ENCODE measurements around the gene TPCN1. TPM values are rescaled to one million over a fixed set of nuclear protein-coding genes. Genes with fewer than 3 reads are reported as not detected.
A peak's percentile ranks its signal among the peaks of the same experiment; 100 is the strongest.

The TPCN1 gene
- total RNA-seq, 4 donors from 2014 or later = 15.5 to 48.8 (median 34.5) TPM

DNA sequence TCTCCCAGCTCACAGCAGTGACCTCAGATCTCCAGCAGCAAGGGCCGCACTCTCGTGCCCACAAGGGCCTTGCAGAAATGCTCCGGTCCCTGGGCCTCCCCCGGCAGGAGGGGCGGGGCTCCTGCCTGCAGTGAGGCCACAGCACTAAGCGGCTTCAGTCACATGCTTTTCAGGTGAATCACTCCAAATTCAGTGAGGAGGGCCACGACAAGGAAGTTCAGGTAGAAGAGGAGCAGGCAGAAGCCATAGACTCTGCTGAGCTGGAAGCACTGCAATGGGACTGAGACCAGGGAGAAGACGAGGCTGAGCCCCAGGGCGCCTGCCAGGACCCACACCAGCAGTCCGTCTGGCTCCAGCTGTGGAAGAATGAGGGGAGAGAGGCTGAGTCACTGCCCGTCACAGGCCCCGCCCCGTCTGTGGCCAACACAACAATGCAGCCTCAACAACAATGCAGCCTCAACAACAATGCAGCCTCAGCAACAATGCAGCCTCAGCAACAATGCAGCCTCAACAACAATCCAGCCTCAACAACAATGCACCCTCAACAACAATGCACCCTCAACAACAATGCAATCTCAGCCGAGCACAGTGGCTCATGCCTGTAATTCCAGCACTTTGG lies 78.5 kb downstream of the TPCN1 start:
- intact Hi-C loops (cut with DNase I) = no loop called here
- Histone ChIP-seq H3K4me3 (no peak overlapping the region), H3K36me3 (peaks cover 6 to 76% (median 9%) of the 10 kb centered on the region in 3 donors), H3K27ac (peak overlapping the region; percentile 59 to 74 (median 70)), H3K9me3 (no peaks in the 10 kb centered on the region), H3K4me1 (peaks cover 9 to 33% (median 15%) of the 10 kb centered on the region in 3 donors), H3K27me3 (no peaks in the 10 kb centered on the region)
- TF ChIP-seq, protein P1, sequence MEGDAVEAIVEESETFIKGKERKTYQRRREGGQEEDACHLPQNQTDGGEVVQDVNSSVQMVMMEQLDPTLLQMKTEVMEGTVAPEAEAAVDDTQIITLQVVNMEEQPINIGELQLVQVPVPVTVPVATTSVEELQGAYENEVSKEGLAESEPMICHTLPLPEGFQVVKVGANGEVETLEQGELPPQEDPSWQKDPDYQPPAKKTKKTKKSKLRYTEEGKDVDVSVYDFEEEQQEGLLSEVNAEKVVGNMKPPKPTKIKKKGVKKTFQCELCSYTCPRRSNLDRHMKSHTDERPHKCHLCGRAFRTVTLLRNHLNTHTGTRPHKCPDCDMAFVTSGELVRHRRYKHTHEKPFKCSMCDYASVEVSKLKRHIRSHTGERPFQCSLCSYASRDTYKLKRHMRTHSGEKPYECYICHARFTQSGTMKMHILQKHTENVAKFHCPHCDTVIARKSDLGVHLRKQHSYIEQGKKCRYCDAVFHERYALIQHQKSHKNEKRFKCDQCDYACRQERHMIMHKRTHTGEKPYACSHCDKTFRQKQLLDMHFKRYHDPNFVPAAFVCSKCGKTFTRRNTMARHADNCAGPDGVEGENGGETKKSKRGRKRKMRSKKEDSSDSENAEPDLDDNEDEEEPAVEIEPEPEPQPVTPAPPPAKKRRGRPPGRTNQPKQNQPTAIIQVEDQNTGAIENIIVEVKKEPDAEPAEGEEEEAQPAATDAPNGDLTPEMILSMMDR (IDR thresholded peaks at IDR 0.05) = no peak
- no peak for TF ChIP-seq POLR2A (IDR thresholded peaks at IDR 0.05)
- 34 to 41% methylated on average over 5 to 7 of the region's 14 CpGs for WGBS, 2 donors
- DNase-seq = no peak

DNA sequence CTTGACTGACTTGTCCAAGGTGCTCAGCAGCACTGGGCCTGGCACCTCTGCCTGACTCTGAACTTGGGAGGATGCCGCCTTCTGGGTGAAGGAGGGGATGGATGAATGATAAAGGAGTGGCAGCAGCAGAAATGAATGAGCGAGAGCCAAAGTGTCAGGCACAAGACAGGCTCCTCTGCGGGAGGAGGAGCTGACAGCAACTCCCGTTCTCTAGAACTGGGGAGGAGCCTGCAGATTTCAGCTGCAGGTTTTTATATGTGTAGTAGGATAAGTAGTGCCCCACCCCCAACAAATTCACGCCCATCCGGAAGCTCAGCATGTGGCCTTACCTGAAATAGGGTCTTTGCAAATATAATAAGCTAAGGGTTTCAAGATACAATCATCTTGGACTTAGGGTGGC lies 80.5 kb downstream of the TPCN1 start:
- peaks cover 9 to 76% (median 9%) of the 10 kb centered on the region in 3 donors for H3K36me3 ChIP-seq
- WGBS, 2 donors = 84 to 89% methylated on average over 5 to 6 of the region's 6 CpGs

DNA sequence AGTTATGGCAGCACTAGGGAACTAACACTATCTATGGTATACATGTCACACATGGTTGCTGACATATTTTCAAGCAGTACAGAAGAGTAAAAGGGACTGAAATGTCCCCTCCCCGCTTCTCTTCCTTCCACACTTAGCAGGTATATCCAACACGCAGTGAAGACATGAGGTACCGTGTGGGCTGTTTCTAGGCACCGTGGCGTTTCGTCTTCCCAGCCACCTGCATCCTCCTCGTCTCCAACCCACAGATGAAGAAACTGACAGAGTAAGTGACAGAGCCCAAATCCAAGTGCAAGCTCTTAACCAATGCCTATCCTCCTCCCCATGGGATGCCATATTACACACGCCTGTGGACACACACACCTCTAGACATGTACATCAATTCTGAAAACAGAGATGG lies 81.2 kb downstream of the TPCN1 start:
- Histone ChIP-seq H3K4me1 (peaks cover 9 to 30% (median 15%) of the 10 kb centered on the region in 3 donors), H3K9me3 (no peaks in the 10 kb centered on the region), H3K36me3 (peaks cover 9 to 76% (median 12%) of the 10 kb centered on the region in 3 donors), H3K4me3 (no peak overlapping the region), H3K27me3 (no peaks in the 10 kb centered on the region), H3K27ac (no peak overlapping the region)
- no peak for DNase-seq
- WGBS, 2 donors = 87 to 95% methylated on average over 8 of the region's 8 CpGs
- intact Hi-C loops (cut with DNase I) = no loop called here
- no peak for TF ChIP-seq POLR2A (IDR thresholded peaks at IDR 0.05)
- TF ChIP-seq, protein P1 (IDR thresholded peaks at IDR 0.05) = no peak

More for the DNA sequence above, 80.5 kb downstream of the TPCN1 start:
- Histone ChIP-seq H3K27me3 (no peaks in the 10 kb centered on the region), H3K4me3 (no peak overlapping the region), H3K9me3 (no peaks in the 10 kb centered on the region), H3K4me1 (peaks cover 9 to 33% (median 15%) of the 10 kb centered on the region in 3 donors), H3K27ac (no peak overlapping the region)
- no peak for DNase-seq
- intact Hi-C loops (cut with DNase I) = no loop called here
- no peak for TF ChIP-seq POLR2A (IDR thresholded peaks at IDR 0.05)
- TF ChIP-seq, protein P1 (IDR thresholded peaks at IDR 0.05) = no peak

DNA sequence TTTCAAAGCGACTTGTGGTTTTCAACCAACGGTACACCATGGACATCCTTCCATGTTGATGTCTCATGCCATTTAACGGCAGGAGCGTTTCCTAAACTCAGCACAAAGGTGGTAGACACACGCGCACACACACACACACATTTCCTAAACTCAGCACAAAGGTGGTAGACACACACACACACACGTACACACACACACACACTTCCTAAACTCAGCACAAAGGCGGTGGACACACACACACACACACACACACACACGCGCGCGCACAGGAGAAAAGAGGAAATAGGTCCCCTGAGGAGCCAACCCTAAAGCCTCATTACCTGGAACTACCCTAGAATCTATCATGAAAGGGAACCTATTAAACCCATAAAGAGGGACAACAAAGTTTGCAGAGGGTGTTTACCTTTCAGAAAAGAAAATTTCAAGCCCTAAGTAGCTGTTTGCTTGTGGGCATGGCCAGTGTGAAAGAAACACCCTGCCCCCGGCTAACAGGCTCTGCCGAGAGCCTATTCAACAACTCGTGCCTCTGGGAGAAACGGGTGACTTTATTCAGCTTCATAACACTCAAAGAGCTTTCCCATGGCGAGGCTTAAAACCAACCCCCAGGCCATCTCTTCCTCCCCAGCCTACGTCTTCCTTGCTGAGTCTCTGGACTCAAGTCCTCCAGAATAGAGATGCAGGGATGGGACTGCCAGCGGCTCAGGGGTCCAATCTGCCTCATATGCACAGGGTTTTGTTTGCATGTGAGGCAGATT lies 81.8 kb downstream of the TPCN1 start:
- Histone ChIP-seq H3K9me3 (no peaks in the 10 kb centered on the region), H3K4me3 (no peak overlapping the region), H3K27me3 (no peaks in the 10 kb centered on the region), H3K4me1 (peaks cover 9 to 24% (median 15%) of the 10 kb centered on the region in 3 donors), H3K36me3 (peaks cover 9 to 76% (median 18%) of the 10 kb centered on the region in 3 donors), H3K27ac (no peak overlapping the region)
- DNase-seq = no peak
- WGBS, 2 donors = 72% methylated on average over 15 to 19 of the region's 19 CpGs
- intact Hi-C loops (cut with DNase I) = no loop called here
- TF ChIP-seq, protein P1 (IDR thresholded peaks at IDR 0.05) = no peak
- TF ChIP-seq POLR2A (IDR thresholded peaks at IDR 0.05) = no peak

DNA sequence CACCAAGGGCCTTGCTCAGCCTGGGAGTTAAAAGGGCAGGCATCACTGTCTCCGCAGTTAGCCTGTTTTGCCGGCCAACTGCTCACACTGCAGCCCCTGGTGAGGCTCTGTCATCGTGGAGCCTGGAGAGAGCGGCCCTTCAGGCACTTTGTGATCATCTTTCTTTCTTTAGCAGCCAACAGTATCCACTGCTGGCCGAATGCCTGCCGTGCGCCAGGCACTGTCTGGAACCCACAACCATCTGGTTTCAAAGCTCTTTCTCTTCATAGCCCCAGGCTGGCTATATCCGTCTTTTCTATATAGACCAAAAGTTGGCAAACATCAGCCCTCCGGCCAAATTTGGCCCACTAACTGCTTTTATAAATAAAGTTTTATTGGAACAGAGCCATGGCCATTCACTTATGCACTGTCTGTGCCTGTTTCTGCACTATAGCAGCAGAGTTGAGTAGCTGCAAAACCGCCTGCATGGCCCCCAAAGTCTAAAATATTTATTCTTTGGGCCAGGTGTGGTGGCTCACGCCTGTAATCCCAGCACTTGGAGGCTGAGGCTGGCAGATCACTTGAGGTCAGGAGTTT lies 84.1 kb downstream of the TPCN1 start:
- Histone ChIP-seq H3K9me3 (no peaks in the 10 kb centered on the region), H3K4me1 (peaks cover 0 to under 1% (median 0%) of the 10 kb centered on the region in 3 donors), H3K27ac (no peak overlapping the region), H3K4me3 (no peak overlapping the region), H3K36me3 (peaks cover 15 to 88% (median 24%) of the 10 kb centered on the region in 3 donors), H3K27me3 (no peaks in the 10 kb centered on the region)
- 81 to 88% methylated on average over 5 to 8 of the region's 11 CpGs for WGBS, 2 donors
- TF ChIP-seq, protein P1 (IDR thresholded peaks at IDR 0.05) = no peak
- no peak for TF ChIP-seq POLR2A (IDR thresholded peaks at IDR 0.05)
- no peak for DNase-seq
- intact Hi-C loops (cut with DNase I) = no loop called here
